ENCODE data around the gene BID.

DNA sequence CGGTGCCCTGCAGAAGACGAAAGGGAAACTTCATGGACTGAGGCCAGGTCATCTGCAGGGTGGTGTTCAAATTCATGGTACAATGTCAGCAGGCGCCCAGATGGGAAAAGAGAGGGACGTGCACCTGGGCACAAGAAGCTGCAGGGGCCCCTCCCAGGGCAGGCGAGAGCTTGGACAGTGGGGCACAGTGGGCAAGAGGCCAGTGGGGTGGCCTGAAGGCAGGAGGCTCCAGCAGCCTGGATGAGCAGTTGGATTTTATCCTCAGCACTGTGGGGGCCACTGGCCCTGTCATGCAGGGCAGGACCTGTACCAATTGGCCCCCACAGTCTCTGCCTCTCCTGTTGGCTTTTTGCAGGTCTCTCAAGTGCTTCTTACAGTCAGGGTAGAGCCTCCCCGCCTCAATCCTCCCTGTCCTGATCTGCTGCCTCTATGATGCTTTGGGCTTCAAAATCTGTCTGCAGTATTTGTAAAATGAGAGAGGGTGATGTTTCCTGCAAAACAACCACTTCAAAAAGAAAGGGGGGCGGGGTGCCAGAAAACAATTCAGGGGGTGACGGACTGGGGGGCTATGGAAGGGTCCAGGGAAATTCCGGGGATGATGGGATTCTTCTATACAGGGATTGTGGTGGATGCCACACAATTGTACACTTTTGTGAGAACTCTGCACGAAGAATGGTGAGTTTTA is 1.7 kb upstream of the BID start:
- TF ChIP-seq, protein P1, sequence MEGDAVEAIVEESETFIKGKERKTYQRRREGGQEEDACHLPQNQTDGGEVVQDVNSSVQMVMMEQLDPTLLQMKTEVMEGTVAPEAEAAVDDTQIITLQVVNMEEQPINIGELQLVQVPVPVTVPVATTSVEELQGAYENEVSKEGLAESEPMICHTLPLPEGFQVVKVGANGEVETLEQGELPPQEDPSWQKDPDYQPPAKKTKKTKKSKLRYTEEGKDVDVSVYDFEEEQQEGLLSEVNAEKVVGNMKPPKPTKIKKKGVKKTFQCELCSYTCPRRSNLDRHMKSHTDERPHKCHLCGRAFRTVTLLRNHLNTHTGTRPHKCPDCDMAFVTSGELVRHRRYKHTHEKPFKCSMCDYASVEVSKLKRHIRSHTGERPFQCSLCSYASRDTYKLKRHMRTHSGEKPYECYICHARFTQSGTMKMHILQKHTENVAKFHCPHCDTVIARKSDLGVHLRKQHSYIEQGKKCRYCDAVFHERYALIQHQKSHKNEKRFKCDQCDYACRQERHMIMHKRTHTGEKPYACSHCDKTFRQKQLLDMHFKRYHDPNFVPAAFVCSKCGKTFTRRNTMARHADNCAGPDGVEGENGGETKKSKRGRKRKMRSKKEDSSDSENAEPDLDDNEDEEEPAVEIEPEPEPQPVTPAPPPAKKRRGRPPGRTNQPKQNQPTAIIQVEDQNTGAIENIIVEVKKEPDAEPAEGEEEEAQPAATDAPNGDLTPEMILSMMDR (IDR thresholded peaks at IDR 0.05): no peak
- TF ChIP-seq POLR2A (IDR thresholded peaks at IDR 0.05): no peak

Measured in Peyer's patch (tissue), 4 donors.